Measurements from ENCODE around the gene CDCA4. TPM values are rescaled to one million over a fixed set of nuclear protein-coding genes. Genes with fewer than 3 reads are reported as not detected.

Gene CDCA4
- total and polyA plus RNA-seq, 2 donors: 10.7 to 28.5 TPM

DNA sequence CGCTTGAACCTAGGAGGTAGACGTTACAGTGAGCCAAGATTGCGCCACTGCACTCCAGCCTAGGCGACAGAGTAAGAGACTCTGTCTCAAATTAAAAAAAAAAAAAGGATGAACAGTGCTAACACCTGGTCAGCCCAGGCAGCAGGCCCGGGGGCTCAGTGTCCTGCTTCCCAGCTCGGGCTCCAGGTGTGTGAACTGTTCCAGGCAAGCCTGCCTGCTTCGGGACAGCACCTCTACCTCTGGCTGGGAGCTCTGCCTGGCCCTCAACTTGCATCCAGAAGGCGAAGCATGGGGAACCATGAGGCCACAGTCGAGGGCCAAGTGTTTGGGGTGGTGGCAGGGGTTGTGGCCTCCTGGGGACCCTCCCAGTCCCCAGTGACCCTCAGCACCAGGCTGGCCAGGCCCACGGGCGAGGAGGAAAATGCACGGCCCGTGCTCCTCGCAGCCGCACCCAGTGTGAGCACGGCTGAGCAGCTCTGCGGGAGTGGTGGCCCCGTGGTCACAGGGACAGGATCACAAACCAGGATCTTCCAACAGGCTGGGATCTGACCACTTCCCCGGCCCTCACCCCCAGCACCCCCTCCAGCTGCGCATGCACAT lies 15.5 kb downstream of the CDCA4 start:
- H3K27ac ChIP-seq (ENCODE audit: low read depth in 1 of 2, low read length in 1 of 2): no peak overlapping the region
- 92% methylated on average over 20 of the region's 20 CpGs for WGBS
- DNase-seq (ENCODE audit: low read depth in 6 of 9, low spot score in 9 of 9): no peak

DNA sequence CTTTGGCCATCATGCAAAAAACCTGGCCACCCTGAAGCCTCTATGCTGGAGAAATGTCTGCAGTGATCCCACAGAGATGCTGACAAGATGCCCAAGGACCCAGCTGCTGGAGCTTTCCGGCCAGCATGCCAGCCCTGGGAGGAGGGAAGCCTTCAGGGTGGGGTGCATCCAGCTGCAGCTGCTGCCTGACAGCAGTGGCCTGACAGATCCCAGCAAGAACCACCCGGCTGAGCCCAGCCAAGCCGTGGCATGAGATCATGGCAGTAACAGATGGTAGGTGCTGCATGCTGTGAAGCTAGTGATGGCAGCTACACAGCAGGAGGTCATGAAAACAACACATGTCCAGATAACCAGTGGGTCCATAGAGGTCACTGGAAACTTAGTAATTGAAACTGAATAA lies 21.5 kb downstream of the CDCA4 start:
- Histone ChIP-seq H3K4me1 (ENCODE audit: control insufficient read depth in 2 of 2, insufficient read depth in 2 of 2, low read length in 2 of 2) (no peaks in the 10 kb centered on the region), H3K27me3 (ENCODE audit: control insufficient read depth in 2 of 2, insufficient read depth in 1 of 2, low read length in 1 of 2) (no peaks in the 10 kb centered on the region), H3K4me3 (ENCODE audit: low read length in 2 of 2) (no peak overlapping the region), H3K27ac (ENCODE audit: low read depth in 1 of 2, low read length in 1 of 2) (no peak overlapping the region), H3K36me3 (ENCODE audit: control insufficient read depth in 2 of 2, insufficient read depth in 2 of 2, low read length in 1 of 2) (no peaks in the 10 kb centered on the region), H3K9me3 (ENCODE audit: control insufficient read depth in 2 of 2, insufficient read depth in 1 of 2, low read length in 1 of 2) (no peaks in the 10 kb centered on the region)
- no peak for DNase-seq (ENCODE audit: low read depth in 6 of 9, low spot score in 9 of 9)
- WGBS: over 99% methylated on average over 3 of the region's 3 CpGs

More for the DNA sequence above, 15.5 kb downstream of the CDCA4 start:
- H3K4me3 ChIP-seq (ENCODE audit: low read length in 2 of 2): no peak overlapping the region
- H3K36me3 ChIP-seq (ENCODE audit: control insufficient read depth in 2 of 2, insufficient read depth in 2 of 2, low read length in 1 of 2): peaks cover 38 to 46% of the 10 kb centered on the region in 2 donors
- no peaks in the 10 kb centered on the region for H3K9me3 ChIP-seq (ENCODE audit: control insufficient read depth in 2 of 2, insufficient read depth in 1 of 2, low read length in 1 of 2)
- H3K4me1 ChIP-seq (ENCODE audit: control insufficient read depth in 2 of 2, insufficient read depth in 2 of 2, low read length in 2 of 2): no peaks in the 10 kb centered on the region
- H3K27me3 ChIP-seq (ENCODE audit: control insufficient read depth in 2 of 2, insufficient read depth in 1 of 2, low read length in 1 of 2): no peaks in the 10 kb centered on the region

DNA sequence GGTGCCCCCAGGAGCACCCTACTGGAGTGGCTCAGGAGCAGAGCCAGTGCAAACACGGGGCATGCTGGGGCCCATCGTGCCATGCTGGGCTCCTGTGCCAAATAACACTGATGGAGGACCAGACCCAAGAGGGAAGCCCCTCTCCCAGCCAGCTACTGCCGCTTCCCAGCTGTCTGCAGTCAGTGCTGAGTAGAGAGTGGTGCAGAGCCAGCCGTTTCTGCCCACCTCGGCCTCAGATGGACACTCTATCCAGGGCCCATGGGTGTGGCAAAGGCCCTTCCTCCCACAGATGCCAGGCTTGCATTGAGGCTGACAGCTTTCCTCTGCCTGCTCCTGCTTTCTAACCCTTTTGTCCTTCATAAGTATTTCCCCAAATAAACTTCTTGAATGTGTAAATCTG lies 22.1 kb downstream of the CDCA4 start:
- H3K27ac ChIP-seq (ENCODE audit: low read depth in 1 of 2, low read length in 1 of 2): no peak overlapping the region
- 97% methylated on average over 5 of the region's 5 CpGs for WGBS
- H3K36me3 ChIP-seq (ENCODE audit: control insufficient read depth in 2 of 2, insufficient read depth in 2 of 2, low read length in 1 of 2): no peaks in the 10 kb centered on the region
- H3K9me3 ChIP-seq (ENCODE audit: control insufficient read depth in 2 of 2, insufficient read depth in 1 of 2, low read length in 1 of 2): no peaks in the 10 kb centered on the region
- no peaks in the 10 kb centered on the region for H3K4me1 ChIP-seq (ENCODE audit: control insufficient read depth in 2 of 2, insufficient read depth in 2 of 2, low read length in 2 of 2)
- no peaks in the 10 kb centered on the region for H3K27me3 ChIP-seq (ENCODE audit: control insufficient read depth in 2 of 2, insufficient read depth in 1 of 2, low read length in 1 of 2)
- no peak overlapping the region for H3K4me3 ChIP-seq (ENCODE audit: low read length in 2 of 2)
- DNase-seq (ENCODE audit: low read depth in 6 of 9, low spot score in 9 of 9): no peak

DNA sequence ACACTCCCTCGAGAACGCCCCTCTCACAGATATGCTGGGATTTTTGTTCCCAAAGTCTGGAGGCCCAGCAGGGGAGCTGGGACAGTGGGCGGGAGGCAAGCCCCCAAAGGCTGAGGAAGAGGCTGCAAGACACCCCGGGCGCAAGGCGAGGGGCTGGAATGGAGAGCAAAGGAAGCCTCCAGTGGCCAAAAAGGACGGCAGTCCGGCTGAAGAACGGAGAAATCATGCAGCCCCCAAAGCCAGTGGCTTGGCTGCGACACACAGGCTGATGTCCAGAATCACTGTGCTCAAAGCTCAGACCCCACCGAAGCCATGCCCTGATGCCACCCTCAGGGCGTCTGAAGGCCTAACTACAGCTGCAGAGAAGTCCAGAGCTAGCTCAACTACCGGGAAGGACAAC lies 24.4 kb downstream of the CDCA4 start:
- no peaks in the 10 kb centered on the region for H3K4me1 ChIP-seq (ENCODE audit: control insufficient read depth in 2 of 2, insufficient read depth in 2 of 2, low read length in 2 of 2)
- WGBS: 98% methylated on average over 13 of the region's 13 CpGs
- DNase-seq (ENCODE audit: low read depth in 6 of 9, low spot score in 9 of 9): no peak
- no peaks in the 10 kb centered on the region for H3K27me3 ChIP-seq (ENCODE audit: control insufficient read depth in 2 of 2, insufficient read depth in 1 of 2, low read length in 1 of 2)
- H3K36me3 ChIP-seq (ENCODE audit: control insufficient read depth in 2 of 2, insufficient read depth in 2 of 2, low read length in 1 of 2): no peaks in the 10 kb centered on the region
- no peak overlapping the region for H3K4me3 ChIP-seq (ENCODE audit: low read length in 2 of 2)
- no peaks in the 10 kb centered on the region for H3K9me3 ChIP-seq (ENCODE audit: control insufficient read depth in 2 of 2, insufficient read depth in 1 of 2, low read length in 1 of 2)
- H3K27ac ChIP-seq (ENCODE audit: low read depth in 1 of 2, low read length in 1 of 2): no peak overlapping the region

DNA sequence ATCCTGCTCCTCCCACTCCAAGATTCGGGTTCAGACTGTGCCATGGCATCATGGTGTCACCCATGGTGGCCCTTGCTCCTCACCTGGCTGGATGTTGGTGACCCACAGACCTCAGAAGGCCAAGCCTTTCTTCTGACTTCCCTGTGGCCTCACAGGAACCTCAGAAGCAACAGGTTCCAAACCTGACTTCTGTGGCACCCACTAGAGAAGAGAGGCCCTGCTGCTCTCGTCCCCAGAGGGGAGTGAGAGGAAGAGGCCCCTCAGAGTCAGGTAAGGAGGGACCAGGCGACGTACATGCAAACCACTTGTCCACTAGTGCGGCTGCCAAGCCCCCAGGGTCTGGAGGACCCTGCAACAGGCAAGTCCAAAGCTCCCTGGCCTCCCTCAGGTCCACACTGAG lies 24.9 kb downstream of the CDCA4 start:
- Histone ChIP-seq H3K9me3 (ENCODE audit: control insufficient read depth in 2 of 2, insufficient read depth in 1 of 2, low read length in 1 of 2) (no peaks in the 10 kb centered on the region), H3K36me3 (ENCODE audit: control insufficient read depth in 2 of 2, insufficient read depth in 2 of 2, low read length in 1 of 2) (no peaks in the 10 kb centered on the region), H3K27me3 (ENCODE audit: control insufficient read depth in 2 of 2, insufficient read depth in 1 of 2, low read length in 1 of 2) (no peaks in the 10 kb centered on the region), H3K4me1 (ENCODE audit: control insufficient read depth in 2 of 2, insufficient read depth in 2 of 2, low read length in 2 of 2) (no peaks in the 10 kb centered on the region), H3K4me3 (ENCODE audit: low read length in 2 of 2) (no peak overlapping the region), H3K27ac (ENCODE audit: low read depth in 1 of 2, low read length in 1 of 2) (no peak overlapping the region)
- WGBS: 97% methylated on average over 5 of the region's 5 CpGs
- DNase-seq (ENCODE audit: low read depth in 6 of 9, low spot score in 9 of 9): no peak

DNA sequence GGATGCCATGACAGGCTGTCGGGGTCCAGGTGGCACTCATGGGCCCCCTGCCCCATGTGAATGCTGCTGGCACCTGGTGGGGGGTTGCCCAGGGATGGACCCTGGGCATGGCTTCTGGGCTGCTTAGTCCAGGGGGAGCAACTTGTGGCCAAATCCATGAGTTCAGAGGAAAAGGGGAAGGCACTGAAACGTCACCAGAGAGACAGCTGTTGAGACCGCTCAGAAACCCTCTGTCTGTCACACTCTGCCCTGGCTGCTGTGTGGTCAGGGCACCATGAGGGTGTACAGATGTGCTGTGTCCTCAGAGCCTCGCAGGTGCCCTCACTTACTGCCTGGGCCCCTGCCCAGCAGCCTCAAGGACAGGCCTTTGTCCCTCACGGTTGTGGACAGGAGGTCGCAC lies 25.9 kb downstream of the CDCA4 start:
- Histone ChIP-seq H3K4me3 (ENCODE audit: low read length in 2 of 2) (no peak overlapping the region), H3K27me3 (ENCODE audit: control insufficient read depth in 2 of 2, insufficient read depth in 1 of 2, low read length in 1 of 2) (no peaks in the 10 kb centered on the region), H3K36me3 (ENCODE audit: control insufficient read depth in 2 of 2, insufficient read depth in 2 of 2, low read length in 1 of 2) (no peaks in the 10 kb centered on the region), H3K27ac (ENCODE audit: low read depth in 1 of 2, low read length in 1 of 2) (no peak overlapping the region), H3K9me3 (ENCODE audit: control insufficient read depth in 2 of 2, insufficient read depth in 1 of 2, low read length in 1 of 2) (no peaks in the 10 kb centered on the region), H3K4me1 (ENCODE audit: control insufficient read depth in 2 of 2, insufficient read depth in 2 of 2, low read length in 2 of 2) (no peaks in the 10 kb centered on the region)
- no peak for DNase-seq (ENCODE audit: low read depth in 6 of 9, low spot score in 9 of 9)
- WGBS: 94% methylated on average over 6 of the region's 6 CpGs

DNA sequence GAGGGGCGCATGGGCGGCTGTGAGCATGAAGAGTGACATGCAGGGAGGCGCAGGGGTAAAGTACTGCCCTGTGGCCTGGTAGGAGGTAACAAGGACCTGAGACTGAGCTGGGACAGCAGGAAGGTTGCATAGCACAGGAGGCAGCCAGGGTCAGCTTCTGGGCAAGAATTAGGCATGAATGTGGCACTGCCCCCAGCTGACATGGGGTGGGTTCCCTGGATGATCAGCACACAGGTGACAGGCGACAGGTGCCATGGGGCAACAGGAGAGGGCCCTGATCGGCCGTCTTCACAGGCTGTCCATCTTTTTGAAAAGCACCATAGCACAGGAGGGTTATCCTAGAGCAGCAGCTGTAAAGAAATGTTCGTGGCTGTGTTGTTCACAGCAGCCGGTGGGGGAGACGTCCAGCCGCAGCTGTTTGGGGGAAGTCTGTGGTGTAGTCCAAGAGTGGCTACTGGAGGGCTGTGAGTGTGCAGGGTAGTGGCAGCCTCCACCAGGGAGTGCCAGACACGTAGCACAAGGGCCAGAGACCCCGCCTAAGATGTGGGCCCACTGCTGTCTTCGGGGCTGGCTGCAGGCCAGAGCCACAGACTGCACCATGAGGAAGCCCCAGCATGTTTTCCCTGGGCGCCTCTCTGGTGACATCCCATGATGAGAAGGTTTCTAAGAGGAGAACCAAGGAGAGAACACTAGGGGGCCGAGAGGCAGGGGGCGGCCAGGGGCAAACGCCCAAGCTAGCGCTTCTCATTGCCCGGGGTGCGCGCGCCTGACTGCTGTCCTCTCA lies 26.9 kb downstream of the CDCA4 start:
- Histone ChIP-seq H3K4me3 (ENCODE audit: low read length in 2 of 2) (no peak overlapping the region), H3K4me1 (ENCODE audit: control insufficient read depth in 2 of 2, insufficient read depth in 2 of 2, low read length in 2 of 2) (no peaks in the 10 kb centered on the region), H3K27ac (ENCODE audit: low read depth in 1 of 2, low read length in 1 of 2) (no peak overlapping the region), H3K27me3 (ENCODE audit: control insufficient read depth in 2 of 2, insufficient read depth in 1 of 2, low read length in 1 of 2) (no peaks in the 10 kb centered on the region), H3K9me3 (ENCODE audit: control insufficient read depth in 2 of 2, insufficient read depth in 1 of 2, low read length in 1 of 2) (no peaks in the 10 kb centered on the region), H3K36me3 (ENCODE audit: control insufficient read depth in 2 of 2, insufficient read depth in 2 of 2, low read length in 1 of 2) (no peaks in the 10 kb centered on the region)
- 88% methylated on average over 22 of the region's 22 CpGs for WGBS
- DNase-seq (ENCODE audit: low read depth in 6 of 9, low spot score in 9 of 9): no peak

DNA sequence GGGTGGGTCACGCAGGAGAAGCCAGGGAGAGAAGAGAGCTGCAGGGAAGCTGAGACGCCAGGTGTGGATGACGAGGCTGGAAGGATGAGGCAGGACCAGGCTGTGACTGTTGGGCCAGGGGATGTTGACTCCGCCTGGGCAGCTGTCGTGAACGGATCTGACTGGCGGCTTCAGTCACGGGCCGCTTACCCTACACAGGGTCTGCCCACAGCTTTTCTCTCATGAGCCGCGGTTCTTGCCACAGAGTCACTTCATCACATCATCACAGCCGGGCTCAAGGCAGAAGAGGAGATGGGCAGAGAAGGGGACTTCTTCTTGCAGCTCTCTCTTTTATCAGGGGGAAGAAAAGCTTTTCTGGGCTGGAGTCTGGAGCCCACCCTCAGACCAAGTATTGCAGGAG lies 27.6 kb downstream of the CDCA4 start:
- H3K27ac ChIP-seq (ENCODE audit: low read depth in 1 of 2, low read length in 1 of 2): no peak overlapping the region
- H3K4me3 ChIP-seq (ENCODE audit: low read length in 2 of 2): no peak overlapping the region
- DNase-seq (ENCODE audit: low read depth in 6 of 9, low spot score in 9 of 9): no peak
- H3K4me1 ChIP-seq (ENCODE audit: control insufficient read depth in 2 of 2, insufficient read depth in 2 of 2, low read length in 2 of 2): no peaks in the 10 kb centered on the region
- WGBS: 94% methylated on average over 12 of the region's 12 CpGs
- H3K9me3 ChIP-seq (ENCODE audit: control insufficient read depth in 2 of 2, insufficient read depth in 1 of 2, low read length in 1 of 2): no peaks in the 10 kb centered on the region
- no peaks in the 10 kb centered on the region for H3K27me3 ChIP-seq (ENCODE audit: control insufficient read depth in 2 of 2, insufficient read depth in 1 of 2, low read length in 1 of 2)
- H3K36me3 ChIP-seq (ENCODE audit: control insufficient read depth in 2 of 2, insufficient read depth in 2 of 2, low read length in 1 of 2): no peaks in the 10 kb centered on the region

DNA sequence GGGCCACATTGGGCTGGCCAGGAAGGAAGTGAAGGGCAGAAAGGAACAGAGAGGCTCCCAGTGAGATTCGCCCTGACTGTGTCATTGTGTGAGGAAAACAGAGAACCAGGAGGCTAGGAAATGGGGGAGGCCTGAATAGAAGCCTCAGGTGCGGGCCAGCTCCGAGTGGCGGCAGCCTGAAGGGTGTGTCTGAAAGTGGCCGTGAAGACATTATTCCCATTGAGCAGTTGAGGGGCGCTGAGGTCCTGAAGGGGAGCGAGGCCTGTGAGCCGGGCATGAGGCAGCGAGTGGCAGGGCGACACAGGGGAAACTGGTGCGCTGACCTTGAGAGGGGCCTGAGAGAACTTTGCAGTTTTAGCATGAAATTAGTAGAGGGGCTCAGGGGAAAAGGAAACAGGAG lies 28.4 kb downstream of the CDCA4 start:
- no peaks in the 10 kb centered on the region for H3K27me3 ChIP-seq (ENCODE audit: control insufficient read depth in 2 of 2, insufficient read depth in 1 of 2, low read length in 1 of 2)
- no peaks in the 10 kb centered on the region for H3K36me3 ChIP-seq (ENCODE audit: control insufficient read depth in 2 of 2, insufficient read depth in 2 of 2, low read length in 1 of 2)
- H3K27ac ChIP-seq (ENCODE audit: low read depth in 1 of 2, low read length in 1 of 2): no peak overlapping the region
- DNase-seq (ENCODE audit: low read depth in 6 of 9, low spot score in 9 of 9): no peak
- no peak overlapping the region for H3K4me3 ChIP-seq (ENCODE audit: low read length in 2 of 2)
- no peaks in the 10 kb centered on the region for H3K9me3 ChIP-seq (ENCODE audit: control insufficient read depth in 2 of 2, insufficient read depth in 1 of 2, low read length in 1 of 2)
- H3K4me1 ChIP-seq (ENCODE audit: control insufficient read depth in 2 of 2, insufficient read depth in 2 of 2, low read length in 2 of 2): no peaks in the 10 kb centered on the region
- 94% methylated on average over 11 of the region's 11 CpGs for WGBS
